ENCODE results near the gene ELOA.
"Not testable (repeated sequence)": the region's sequence is repeated elsewhere in the genome, so short reads cannot be mapped to it uniquely, and the experiment has no call there.

ELOA gene

GRCh38 chr1:23784846-23785245 lies 41.6 kb downstream of the ELOA start:
- Mint-ChIP-seq H3K9me3 (no peaks in the 10 kb centered on the region), H3K4me3 (no peak overlapping the region), H3K27me3 (no peaks in the 10 kb centered on the region), H3K4me1 (peaks cover 10% of the 10 kb centered on the region), H3K36me3 (ENCODE audit: low read depth) (peaks cover 51% of the 10 kb centered on the region), H3K27ac (no peak overlapping the region)
- ATAC-seq (no peak), DNase-seq (no peak)

- ATAC-seq (no peak), DNase-seq (no peak)
- Mint-ChIP-seq H3K4me1 (peaks cover 19% of the 10 kb centered on the region), H3K36me3 (ENCODE audit: low read depth) (peaks cover 39% of the 10 kb centered on the region), H3K4me3 (no peak overlapping the region), H3K27me3 (no peaks in the 10 kb centered on the region), H3K9me3 (no peaks in the 10 kb centered on the region), H3K27ac (no peak overlapping the region)
Measured at GRCh38 chr1:23787701-23788100, 44.4 kb downstream of the ELOA start.

GRCh38 chr1:23788695-23789094 lies 45.4 kb downstream of the ELOA start:
- peaks cover 37% of the 10 kb centered on the region for H3K36me3 Mint-ChIP-seq (ENCODE audit: low read depth)
- peaks cover 25% of the 10 kb centered on the region for H3K4me1 Mint-ChIP-seq
- H3K4me3 Mint-ChIP-seq, result no peak overlapping the region
- no peak for DNase-seq
- ATAC-seq, result no peak
- H3K27me3 Mint-ChIP-seq, result no peaks in the 10 kb centered on the region
- no peak overlapping the region for H3K27ac Mint-ChIP-seq
- no peaks in the 10 kb centered on the region for H3K9me3 Mint-ChIP-seq

GRCh38 chr1:23790696-23791515 lies 47.6 kb downstream of the ELOA start, which contains the start of gene LYPLA2:
LYPLA2 (plus strand) TSS chr1:23791145; CDS start chr1:23792683, 1,538 bp downstream.
- peak within 1 kb of the TSS; percentile 93 for H3K27ac Mint-ChIP-seq
- peaks cover 25% of the 10 kb centered on the region for H3K4me1 Mint-ChIP-seq
- H3K36me3 Mint-ChIP-seq (ENCODE audit: low read depth), result peaks cover 27% of the 10 kb centered on the region
- H3K4me3 Mint-ChIP-seq, result peak within 1 kb of the TSS; percentile 97
- no peaks in the 10 kb centered on the region for H3K9me3 Mint-ChIP-seq
- DNase-seq (peak; percentile 93), ATAC-seq (peak; percentile 89)
- no peaks in the 10 kb centered on the region for H3K27me3 Mint-ChIP-seq

- H3K36me3 Mint-ChIP-seq (ENCODE audit: low read depth), result peaks cover 22% of the 10 kb centered on the region
- H3K9me3 Mint-ChIP-seq, result no peaks in the 10 kb centered on the region
Measured at GRCh38 chr1:23791516-23792047, 48.3 kb downstream of the ELOA start.

GRCh38 chr1:23792151-23792945 lies 49.1 kb downstream of the ELOA start:
- no peaks in the 10 kb centered on the region for H3K9me3 Mint-ChIP-seq
- H3K4me3 Mint-ChIP-seq, result peak overlapping the region; percentile 97
- no peak for ATAC-seq
- H3K27me3 Mint-ChIP-seq, result no peaks in the 10 kb centered on the region
- H3K4me1 Mint-ChIP-seq, result peaks cover 25% of the 10 kb centered on the region
- DNase-seq, result no peak
- H3K36me3 Mint-ChIP-seq (ENCODE audit: low read depth), result peaks cover 15% of the 10 kb centered on the region
- H3K27ac Mint-ChIP-seq, result peak overlapping the region; percentile 93

More at GRCh38 chr1:23791516-23792047, 48.3 kb downstream of the ELOA start:
- ATAC-seq, result no peak
- Mint-ChIP-seq H3K4me1 (peaks cover 25% of the 10 kb centered on the region), H3K27ac (peak overlapping the region; percentile 93), H3K27me3 (no peaks in the 10 kb centered on the region), H3K4me3 (peak overlapping the region; percentile 97)
- DNase-seq, result peak; percentile 44

GRCh38 chr1:23793018-23793781 lies 49.9 kb downstream of the ELOA start:
- DNase-seq (peak; percentile 52), ATAC-seq (no peak)
- Mint-ChIP-seq H3K27ac (no peak overlapping the region), H3K36me3 (ENCODE audit: low read depth) (peaks cover 6% of the 10 kb centered on the region), H3K4me1 (peaks cover 25% of the 10 kb centered on the region), H3K27me3 (no peaks in the 10 kb centered on the region), H3K9me3 (no peaks in the 10 kb centered on the region), H3K4me3 (peak overlapping the region; percentile 40)

- Mint-ChIP-seq H3K27me3 (no peaks in the 10 kb centered on the region), H3K27ac (no peak overlapping the region), H3K36me3 (ENCODE audit: low read depth) (peaks cover 10% of the 10 kb centered on the region), H3K4me3 (no peak overlapping the region), H3K4me1 (peaks cover 32% of the 10 kb centered on the region), H3K9me3 (no peaks in the 10 kb centered on the region)
- ATAC-seq (no peak), DNase-seq (no peak)
Measured at GRCh38 chr1:23793861-23794731, 50.8 kb downstream of the ELOA start.

GRCh38 chr1:23794732-23795182 lies 51.5 kb downstream of the ELOA start:
- ATAC-seq, H3K4me3 Mint-ChIP-seq, DNase-seq, H3K27ac Mint-ChIP-seq, H3K9me3 Mint-ChIP-seq, H3K27me3 Mint-ChIP-seq: not testable (repeated sequence)
- Mint-ChIP-seq H3K36me3 (ENCODE audit: low read depth) (peaks cover 11% of the 10 kb centered on the region), H3K4me1 (peaks cover 37% of the 10 kb centered on the region)

GRCh38 chr1:23795676-23796465 lies 52.6 kb downstream of the ELOA start:
- no peak overlapping the region for H3K4me3 Mint-ChIP-seq
- no peak overlapping the region for H3K27ac Mint-ChIP-seq

GRCh38 chr1:23796466-23797271 lies 53.4 kb downstream of the ELOA start:
- no peak overlapping the region for H3K4me3 Mint-ChIP-seq
- no peaks in the 10 kb centered on the region for H3K9me3 Mint-ChIP-seq
- no peak overlapping the region for H3K27ac Mint-ChIP-seq
- H3K4me1 Mint-ChIP-seq, result peaks cover 30% of the 10 kb centered on the region
- H3K36me3 Mint-ChIP-seq (ENCODE audit: low read depth), result peaks cover 12% of the 10 kb centered on the region
- ATAC-seq (no peak), DNase-seq (no peak)
- no peaks in the 10 kb centered on the region for H3K27me3 Mint-ChIP-seq

More at GRCh38 chr1:23795676-23796465, 52.6 kb downstream of the ELOA start:
- Mint-ChIP-seq H3K27me3 (no peaks in the 10 kb centered on the region), H3K36me3 (ENCODE audit: low read depth) (peaks cover 12% of the 10 kb centered on the region), H3K9me3 (no peaks in the 10 kb centered on the region), H3K4me1 (peaks cover 29% of the 10 kb centered on the region)
- DNase-seq (no peak), ATAC-seq (no peak)

Data from activated naive CD8-positive, alpha-beta T cell treated with anti-CD3 and anti-CD28 coated beads, Interleukin-2, amount 50 U/mL, for 24 hours (primary cell).